Mesodermal cell (in vitro differentiated cells): ENCODE measurements around the gene EEF1AKMT1.

Experiments used
- H3K27ac ChIP-seq: 2 replicates; pipeline ENCODE4 v1.7.0; 2013; ENCODE audit warnings: mild to moderate bottlenecking, low read depth, low read length, moderate library complexity; ENCODE audit not compliant: severe bottlenecking
- H3K36me3 ChIP-seq: 2 replicates; pipeline ENCODE4 v1.7.1; 2013; ENCODE audit warnings: mild to moderate bottlenecking, low read length, moderate library complexity; ENCODE audit not compliant: control insufficient read depth, insufficient read depth
- H3K4me1 ChIP-seq: one replicate; pipeline ENCODE4 v1.7.1; 2013; ENCODE audit warnings: mild to moderate bottlenecking, low read length; ENCODE audit not compliant: insufficient read depth, control insufficient read depth, poor library complexity, severe bottlenecking
- H3K4me3 ChIP-seq: 2 replicates; pipeline ENCODE4 v1.7.0; 2013; ENCODE audit warnings: low read length, control low read depth, mild to moderate bottlenecking; ENCODE audit not compliant: insufficient read depth, poor library complexity, severe bottlenecking; ENCODE audit errors: extremely low read depth
- H3K9me3 ChIP-seq: 2 replicates; pipeline ENCODE4 v1.7.1; 2013; ENCODE audit warnings: mild to moderate bottlenecking, low read length, moderate library complexity; ENCODE audit not compliant: control insufficient read depth
- WGBS, 2 experiments: methylation state at CpG; one replicate each; pipeline ENCODE4 v1.1.5; 2013; ENCODE audit warnings: missing lambda C conversion rate in 2 of 2; ENCODE audit not compliant: insufficient coverage in 2 of 2; 5-methylcytosine and 5-hydroxymethylcytosine counted together

Gene EEF1AKMT1

GRCh38 chr13:20708216-20708615 is 65.5 kb downstream of the EEF1AKMT1 start:
- Histone ChIP-seq H3K9me3 (no peaks in the 10 kb centered on the region), H3K27ac (no peak overlapping the region), H3K4me3 (no peak overlapping the region), H3K4me1 (peaks cover 4% of the 10 kb centered on the region), H3K36me3 (no peaks in the 10 kb centered on the region)
- WGBS, 2 experiments: 82 to 91% methylated on average over 1 of the region's 2 CpGs

GRCh38 chr13:20706661-20707060 is 67.1 kb downstream of the EEF1AKMT1 start:
- Histone ChIP-seq H3K4me3 (no peak overlapping the region), H3K36me3 (no peaks in the 10 kb centered on the region), H3K4me1 (peaks cover 5% of the 10 kb centered on the region), H3K27ac (no peak overlapping the region), H3K9me3 (no peaks in the 10 kb centered on the region)
- 93 to 96% methylated on average over 4 of the region's 5 CpGs for WGBS, 2 experiments

- Histone ChIP-seq H3K9me3 (no peaks in the 10 kb centered on the region), H3K27ac (no peak overlapping the region), H3K4me1 (peaks cover 5% of the 10 kb centered on the region), H3K36me3 (no peaks in the 10 kb centered on the region), H3K4me3 (peak overlapping the region; percentile 14)
- WGBS, 2 experiments: 57 to 60% methylated on average over 5 to 6 of the region's 20 CpGs
These were observed 69.2 kb downstream of the EEF1AKMT1 start for GRCh38 chr13:20704459-20705069.

GRCh38 chr13:20703780-20704458 is 69.8 kb downstream of the EEF1AKMT1 start:
- Histone ChIP-seq H3K9me3 (no peaks in the 10 kb centered on the region), H3K36me3 (no peaks in the 10 kb centered on the region), H3K4me1 (peaks cover 5% of the 10 kb centered on the region), H3K4me3 (peak overlapping the region; percentile 23), H3K27ac (no peak overlapping the region)
- WGBS, 2 experiments: 1% methylated on average over 40 to 54 of the region's 98 CpGs

- Histone ChIP-seq H3K4me1 (peaks cover 5% of the 10 kb centered on the region), H3K27ac (no peak within 1 kb of the TSS), H3K9me3 (no peaks in the 10 kb centered on the region), H3K4me3 (peak within 1 kb of the TSS; percentile 63), H3K36me3 (no peaks in the 10 kb centered on the region)
- WGBS, 2 experiments: 1 to 2% methylated on average over 65 to 69 of the region's 94 CpGs
These were observed 70.6 kb downstream of the EEF1AKMT1 start, which contains the start of gene IL17D for GRCh38 chr13:20702915-20703779. TSS of gene IL17D (plus strand) at chr13:20703699. CDS start at chr13:20704002, 303 bp downstream.

- H3K4me3 ChIP-seq: peak overlapping the region; percentile 63
- H3K27ac ChIP-seq: no peak overlapping the region
- H3K36me3 ChIP-seq: no peaks in the 10 kb centered on the region
- H3K9me3 ChIP-seq: no peaks in the 10 kb centered on the region
- WGBS, 2 experiments: 44 to 56% methylated on average over 5 to 6 of the region's 9 CpGs
- peaks cover 5% of the 10 kb centered on the region for H3K4me1 ChIP-seq
These were observed 71.2 kb downstream of the EEF1AKMT1 start for GRCh38 chr13:20702530-20702914.

- Histone ChIP-seq H3K36me3 (no peaks in the 10 kb centered on the region), H3K9me3 (no peaks in the 10 kb centered on the region), H3K27ac (no peak overlapping the region), H3K4me1 (peaks cover 5% of the 10 kb centered on the region), H3K4me3 (no peak overlapping the region)
- 80 to 100% methylated on average over 1 of the region's 3 CpGs for WGBS, 2 experiments
These were observed 72.3 kb downstream of the EEF1AKMT1 start for GRCh38 chr13:20701461-20701860.

GRCh38 chr13:20700288-20700687 is 73.5 kb downstream of the EEF1AKMT1 start:
- Histone ChIP-seq H3K36me3 (no peaks in the 10 kb centered on the region), H3K27ac (no peak overlapping the region), H3K9me3 (no peaks in the 10 kb centered on the region), H3K4me1 (peaks cover 5% of the 10 kb centered on the region), H3K4me3 (no peak overlapping the region)
- 90 to 94% methylated on average over 6 of the region's 6 CpGs for WGBS, 2 experiments

GRCh38 chr13:20699715-20700114 is 74.0 kb downstream of the EEF1AKMT1 start:
- Histone ChIP-seq H3K4me1 (peaks cover 5% of the 10 kb centered on the region), H3K27ac (no peak overlapping the region), H3K36me3 (no peaks in the 10 kb centered on the region), H3K4me3 (no peak overlapping the region), H3K9me3 (no peaks in the 10 kb centered on the region)
- 85 to 89% methylated on average over 7 to 8 of the region's 9 CpGs for WGBS, 2 experiments

GRCh38 chr13:20696073-20696472 is 77.7 kb downstream of the EEF1AKMT1 start:
- Histone ChIP-seq H3K4me3 (no peak overlapping the region), H3K36me3 (no peaks in the 10 kb centered on the region), H3K9me3 (no peaks in the 10 kb centered on the region), H3K27ac (no peak overlapping the region), H3K4me1 (no peaks in the 10 kb centered on the region)
- WGBS, 2 experiments: 88 to 100% methylated on average over 1 to 4 of the region's 4 CpGs
